Fibroblast of skin of scalp (primary cell): ENCODE measurements around the gene MTUS2.

Experiments used
- DNase-seq: peaks from one replicate; pipeline ENCODE4 v3.0.0-alpha.2; 2013

The MTUS2 gene

DNA sequence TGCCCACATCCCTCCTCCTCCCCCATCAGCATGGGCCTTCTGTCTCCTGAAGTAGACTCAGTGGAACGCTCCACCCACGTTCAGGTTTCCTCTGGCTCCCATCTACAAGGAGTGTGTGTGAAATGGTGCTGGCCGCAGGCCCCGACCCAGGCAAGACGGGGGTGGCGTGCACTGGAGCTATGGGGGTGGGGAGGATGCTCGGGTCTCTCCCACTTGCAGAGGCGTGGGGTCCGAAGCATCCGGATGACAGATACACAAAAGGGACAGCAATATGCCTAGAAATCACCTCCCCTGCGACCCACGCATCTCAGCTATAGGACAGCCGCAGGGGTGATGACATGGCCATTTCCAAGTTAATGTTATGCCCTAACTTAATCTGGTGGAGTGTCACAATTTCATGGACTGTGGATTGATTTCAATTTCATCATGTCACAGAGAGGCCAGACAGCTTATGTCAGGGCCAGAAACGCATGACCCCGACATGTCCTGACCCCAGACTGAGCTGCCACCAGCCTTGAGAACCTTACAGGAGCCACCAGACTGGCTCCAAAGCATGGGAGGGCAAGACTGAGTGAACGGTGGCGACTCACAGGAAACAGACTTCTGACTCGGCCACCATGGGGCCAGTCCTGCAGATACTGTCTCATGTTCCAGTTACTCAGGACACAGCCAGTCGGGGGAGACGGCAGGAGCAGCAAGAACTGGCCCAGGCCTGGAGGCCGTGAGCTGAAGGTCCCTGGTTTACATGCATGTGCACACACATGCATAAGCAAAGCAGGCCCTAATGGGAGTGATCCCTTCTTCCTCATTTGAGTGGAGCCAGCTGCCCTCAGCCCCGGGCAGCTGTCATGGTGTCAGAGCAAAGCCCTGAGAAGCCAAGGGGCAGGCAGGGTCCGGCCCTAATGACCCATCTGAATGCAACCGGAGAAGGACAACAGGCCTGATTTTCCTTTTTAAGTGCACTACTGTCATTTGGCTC, 693.2 kb downstream of the MTUS2 start:
- peak; percentile 31 for DNase-seq

DNA sequence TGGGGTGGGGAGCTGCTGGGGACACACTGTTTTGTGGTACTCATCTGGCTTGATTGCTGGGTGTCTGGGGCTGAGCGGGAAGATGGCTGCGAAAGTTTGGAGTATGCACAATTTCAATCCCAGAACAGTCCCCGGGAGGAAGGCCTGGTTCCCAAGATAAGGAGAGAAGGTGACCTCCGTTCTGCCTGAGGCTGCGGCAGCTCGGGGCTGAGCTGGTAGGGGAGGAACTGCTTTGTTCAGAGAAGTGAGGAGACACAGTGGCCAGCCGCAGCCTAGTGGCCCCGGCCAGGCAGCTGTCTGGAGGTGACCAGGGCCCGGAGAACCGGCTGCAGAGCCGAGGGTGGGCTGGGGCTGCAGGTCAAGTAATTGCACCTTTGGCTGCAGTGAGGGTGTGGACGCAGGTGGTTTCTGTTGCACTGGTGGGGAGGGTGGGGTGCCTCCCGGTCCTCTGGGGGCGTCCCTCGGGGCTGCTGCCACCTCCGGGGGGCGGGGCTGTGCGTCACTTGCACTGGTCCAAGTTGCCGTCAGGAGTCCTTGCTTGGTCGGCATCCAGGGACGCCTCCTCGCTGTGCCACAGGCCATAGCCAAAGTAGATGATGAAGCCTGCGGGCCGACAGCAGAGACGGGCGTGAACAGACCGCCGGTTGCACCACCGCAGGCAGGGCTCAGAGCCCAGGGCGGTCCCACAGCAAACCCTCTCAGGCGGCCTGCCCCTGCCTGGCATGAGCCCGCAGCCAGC, 694.0 kb downstream of the MTUS2 start:
- no peak for DNase-seq

DNA sequence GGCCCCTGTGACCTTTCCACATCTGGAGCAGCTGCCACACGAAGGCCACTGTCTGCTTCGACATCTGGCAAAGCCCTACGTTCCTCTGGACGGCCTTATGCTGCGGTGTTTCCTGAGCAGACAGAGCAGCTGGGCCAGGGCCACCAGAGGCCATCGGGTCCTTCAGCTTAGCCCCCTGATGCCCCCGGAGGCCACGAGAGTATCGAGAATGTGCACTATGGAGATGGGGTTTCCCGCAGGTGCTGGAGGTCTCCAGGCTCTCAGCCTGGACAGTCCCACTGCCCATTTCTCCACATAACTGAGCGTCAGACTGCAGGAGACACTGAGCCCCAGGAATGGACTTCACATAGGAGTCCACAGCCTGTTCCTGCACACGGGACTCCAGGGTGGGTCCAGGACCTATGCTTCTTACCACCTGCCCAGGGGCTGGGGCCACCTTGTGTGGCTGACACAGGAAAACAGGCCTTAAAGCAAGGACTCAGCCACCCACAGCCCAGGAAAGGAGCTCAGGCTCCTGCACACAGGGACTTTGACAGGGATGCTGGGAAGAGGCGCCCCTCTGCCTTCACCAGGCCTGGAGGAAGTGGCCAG, 694.7 kb downstream of the MTUS2 start:
- DNase-seq: no peak

GRCh38 chr13:29515372-29515771, 695.2 kb downstream of the MTUS2 start:
- no peak for DNase-seq

DNA sequence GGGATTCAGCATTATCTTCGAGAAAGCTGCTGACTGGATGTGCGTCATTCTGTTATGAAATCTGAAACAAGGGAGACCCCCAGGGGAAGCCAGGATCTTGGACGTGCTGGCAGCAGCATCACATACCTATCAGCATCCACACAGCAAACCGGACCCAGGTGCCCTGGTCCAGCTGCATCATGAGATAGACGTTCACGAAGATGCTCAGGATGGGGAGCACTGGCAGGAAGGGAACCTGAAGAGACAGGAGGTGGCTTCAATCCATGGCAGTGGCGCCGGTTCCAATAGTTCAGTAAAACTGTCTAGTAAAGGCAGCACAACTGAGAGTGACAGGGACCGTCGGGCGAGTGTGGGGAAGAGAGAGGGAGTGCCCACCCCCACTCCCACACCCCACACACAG, 695.9 kb downstream of the MTUS2 start:
- DNase-seq: no peak

GRCh38 chr13:29516880-29517279, 696.7 kb downstream of the MTUS2 start:
- DNase-seq: no peak

DNA sequence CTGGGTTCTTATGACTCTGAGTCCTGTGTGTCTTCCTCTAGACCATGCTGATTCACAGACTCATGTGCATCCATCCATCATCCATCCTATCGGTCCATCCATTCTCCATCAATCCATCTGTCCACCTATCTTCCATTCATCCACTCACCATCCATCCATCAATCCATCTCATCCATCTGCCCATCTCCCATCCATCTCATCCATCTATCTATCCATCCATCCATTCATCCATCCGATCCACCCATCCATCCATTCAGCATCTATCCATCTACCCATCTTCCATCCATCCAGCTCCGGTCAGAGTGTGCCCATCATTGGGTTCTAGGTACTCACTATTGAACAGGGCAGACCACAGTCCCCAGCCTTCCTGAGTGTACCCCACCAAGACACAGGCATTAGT, 699.8 kb downstream of the MTUS2 start:
- DNase-seq: no peak

DNA sequence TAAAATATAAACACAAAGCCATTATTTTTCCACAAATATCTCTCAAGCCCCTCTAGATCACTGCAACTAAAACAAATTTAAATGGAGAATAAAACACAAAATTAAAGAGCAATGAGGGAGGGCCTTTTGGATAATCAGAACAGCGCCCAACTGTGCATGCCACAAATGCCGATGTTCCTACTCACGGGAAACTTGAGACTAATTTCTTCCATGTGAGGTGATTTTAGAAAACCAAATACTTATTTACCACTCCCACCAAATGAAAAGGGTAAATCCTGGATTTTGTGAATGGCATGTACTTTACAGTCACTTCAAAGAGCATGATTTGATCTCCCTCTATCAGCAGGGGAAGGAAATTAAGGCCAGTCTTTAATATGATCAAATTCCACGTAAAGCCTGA, 700.5 kb downstream of the MTUS2 start:
- DNase-seq: peak; percentile 91

DNA sequence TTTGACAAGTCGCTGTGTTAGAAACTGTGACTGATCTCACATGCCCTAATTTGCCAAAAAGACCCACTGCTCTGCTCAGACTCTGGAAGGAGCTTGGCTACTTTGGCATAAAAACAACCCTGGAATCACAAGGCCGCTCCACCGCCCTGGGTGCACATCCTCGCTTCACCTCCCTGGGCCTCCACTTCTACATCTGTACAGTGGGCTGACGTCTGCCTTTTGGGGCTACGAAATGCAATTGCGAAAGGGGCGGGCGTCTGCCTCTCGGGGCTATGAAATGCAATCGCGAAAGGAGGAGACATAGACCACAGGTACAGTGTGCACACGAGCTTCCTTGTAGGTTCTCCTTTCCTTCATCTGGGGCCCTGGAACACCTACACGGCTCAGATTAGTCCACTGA, 701.2 kb downstream of the MTUS2 start:
- no peak for DNase-seq

GRCh38 chr13:29522044-29522685, 702.0 kb downstream of the MTUS2 start:
- peak; percentile 98 for DNase-seq

- DNase-seq: peak; percentile 80
These were observed 703.2 kb downstream of the MTUS2 start for GRCh38 chr13:29523199-29523961.

DNA sequence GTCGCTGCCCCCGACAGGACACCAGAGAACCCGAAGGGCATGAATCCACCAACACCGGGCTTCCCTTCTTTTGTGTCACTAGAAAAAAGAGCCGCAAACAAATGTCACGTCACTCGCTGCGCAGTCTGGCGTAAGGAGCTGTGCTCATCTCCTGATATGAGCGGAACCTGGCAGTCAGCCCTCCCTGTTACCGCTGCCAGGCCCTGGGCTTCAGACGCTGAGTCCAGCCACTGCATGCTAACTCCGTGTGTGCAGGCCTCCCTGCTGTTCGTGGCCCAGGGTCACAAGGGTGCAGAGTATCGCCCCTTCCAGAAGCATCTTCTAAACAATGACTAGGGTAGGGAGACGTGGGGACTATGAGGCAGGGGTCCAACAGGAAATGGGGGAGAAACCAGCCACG, 704.0 kb downstream of the MTUS2 start:
- DNase-seq: peak; percentile 32

DNA sequence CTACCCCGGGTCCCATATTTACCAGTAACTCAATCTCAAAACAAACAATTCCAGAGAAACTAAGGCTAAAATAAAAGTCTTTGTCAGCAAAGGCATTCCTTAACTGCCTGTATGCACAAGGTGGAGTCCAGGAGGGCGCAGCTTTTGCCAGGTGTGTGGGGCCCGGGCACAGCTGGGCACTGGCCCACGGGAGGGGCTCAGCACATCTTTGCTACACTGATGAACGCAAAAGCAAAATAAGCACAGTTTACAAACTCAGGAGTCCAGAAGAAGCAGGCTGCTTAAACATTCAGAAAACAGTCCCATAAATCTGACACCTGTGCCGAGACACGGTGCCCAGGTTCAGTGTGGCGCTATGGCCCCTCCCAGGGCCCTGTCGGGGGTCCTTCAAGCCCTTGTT, 704.5 kb downstream of the MTUS2 start:
- DNase-seq: no peak

DNA sequence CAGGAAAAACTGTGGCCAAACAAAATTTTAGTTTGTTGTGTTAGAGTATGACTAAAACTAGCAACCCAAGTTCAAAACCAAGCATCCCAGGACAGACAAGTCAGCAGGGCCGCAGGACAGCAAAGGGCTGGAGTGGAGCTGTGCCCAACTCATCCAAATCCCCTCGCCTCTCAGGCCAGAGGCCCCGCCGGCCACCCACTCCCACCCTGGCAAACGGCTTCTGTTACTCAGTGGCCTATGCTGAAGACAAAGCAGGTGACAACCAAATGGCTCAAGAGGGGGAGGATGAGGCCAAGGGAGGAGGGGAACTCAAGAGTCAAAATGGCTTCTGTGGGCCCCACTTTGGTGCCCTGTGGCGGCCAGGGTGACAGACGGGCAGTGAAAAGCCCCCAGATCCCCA, 705.6 kb downstream of the MTUS2 start:
- no peak for DNase-seq

DNA sequence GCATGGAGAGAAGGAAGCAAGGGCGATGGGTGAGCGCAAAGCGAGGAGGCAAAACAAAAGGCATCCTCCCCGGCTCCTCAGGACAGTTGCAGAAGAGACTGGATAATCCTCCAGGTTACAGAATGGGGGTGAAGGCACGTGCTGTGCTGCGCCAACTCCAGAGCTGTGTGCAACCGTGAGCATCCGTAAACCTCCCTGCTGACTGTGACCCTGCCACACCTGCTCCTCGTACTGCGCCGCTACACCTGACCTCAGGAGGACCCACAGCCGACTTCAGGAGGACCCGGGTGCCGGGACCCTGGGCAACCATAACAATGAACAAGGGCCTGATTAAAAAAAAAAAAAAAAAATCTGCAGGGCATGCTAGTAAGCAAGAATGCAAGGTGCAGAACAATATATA, 706.6 kb downstream of the MTUS2 start:
- DNase-seq: no peak

DNA sequence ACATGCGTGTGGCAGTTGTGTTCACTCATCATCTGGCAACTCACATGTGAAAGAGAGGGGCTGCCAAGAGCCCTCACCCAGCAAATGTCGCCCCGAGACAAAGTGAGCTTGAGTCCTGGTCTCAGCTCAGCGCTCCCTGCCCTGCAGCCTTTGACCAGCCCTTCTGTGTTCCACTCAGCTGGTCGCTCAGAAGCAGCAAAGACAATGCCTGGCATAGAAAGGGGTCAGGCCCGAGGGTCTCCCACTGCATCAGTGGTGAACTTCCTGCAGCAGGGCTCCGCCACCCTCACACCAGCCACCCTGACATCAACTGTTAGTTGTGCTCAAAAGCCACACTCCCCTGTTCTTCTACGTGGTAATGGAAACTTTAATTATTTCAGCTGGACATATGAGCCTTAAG, 707.4 kb downstream of the MTUS2 start:
- no peak for DNase-seq

DNA sequence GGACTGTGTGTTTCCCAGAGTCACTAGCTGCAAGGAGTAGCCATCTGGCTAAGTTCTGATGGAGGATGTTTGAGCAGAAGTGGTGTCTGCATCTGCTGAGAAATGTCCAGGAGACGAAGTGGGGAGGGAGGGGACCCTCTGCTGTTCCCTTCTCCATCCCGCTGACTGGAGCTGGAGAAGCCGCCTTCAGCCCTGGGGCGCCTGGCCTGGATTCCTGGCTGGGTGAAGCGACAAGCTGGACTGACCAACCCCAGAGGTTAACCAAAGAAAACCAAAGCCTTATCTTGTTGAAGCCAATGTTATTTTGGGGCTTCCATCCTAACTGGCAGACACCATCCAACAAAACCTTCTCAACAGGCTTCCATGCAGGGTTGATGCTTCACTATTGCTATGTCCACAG, 707.8 kb downstream of the MTUS2 start:
- no peak for DNase-seq

GRCh38 chr13:29529754-29530153, 709.6 kb downstream of the MTUS2 start:
- DNase-seq: no peak

DNA sequence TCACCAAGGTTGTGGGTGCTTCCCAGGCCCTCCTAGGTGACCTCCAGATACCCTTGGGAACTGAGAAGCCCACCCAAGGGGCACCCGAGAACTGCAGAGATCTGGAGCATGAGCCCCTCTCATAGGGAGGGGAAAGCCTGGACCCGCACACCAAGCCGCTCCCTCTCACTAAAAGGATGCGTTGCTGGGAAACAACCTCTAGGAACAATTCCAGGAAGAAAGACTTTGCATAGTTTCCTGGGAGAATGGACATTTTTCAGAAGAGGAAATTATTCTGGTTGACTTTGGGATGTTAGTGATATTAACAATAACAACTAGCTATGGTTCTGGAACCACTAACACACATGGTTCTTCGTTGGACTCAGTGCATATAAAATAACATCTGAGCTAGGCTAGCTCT, 710.8 kb downstream of the MTUS2 start:
- no peak for DNase-seq

DNA sequence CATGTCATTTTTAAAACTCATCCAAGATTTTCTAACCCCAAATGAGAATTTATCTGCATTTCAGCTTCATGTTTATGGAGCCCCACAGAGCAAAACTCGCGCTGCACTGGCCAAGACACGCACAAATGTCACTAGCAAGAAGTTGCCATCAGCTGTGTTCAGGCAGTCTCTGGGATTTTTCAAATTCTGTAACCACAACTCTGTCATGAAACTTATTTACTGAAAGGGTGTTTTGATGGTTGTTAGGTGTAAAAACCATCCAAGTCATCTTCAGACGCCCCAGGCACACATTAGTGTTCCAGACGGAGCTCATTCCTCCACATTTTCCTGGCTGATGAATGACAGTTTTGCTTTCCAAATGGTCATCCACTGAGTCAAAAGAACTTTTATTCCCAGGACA, 712.0 kb downstream of the MTUS2 start:
- DNase-seq: peak; percentile 84

DNA sequence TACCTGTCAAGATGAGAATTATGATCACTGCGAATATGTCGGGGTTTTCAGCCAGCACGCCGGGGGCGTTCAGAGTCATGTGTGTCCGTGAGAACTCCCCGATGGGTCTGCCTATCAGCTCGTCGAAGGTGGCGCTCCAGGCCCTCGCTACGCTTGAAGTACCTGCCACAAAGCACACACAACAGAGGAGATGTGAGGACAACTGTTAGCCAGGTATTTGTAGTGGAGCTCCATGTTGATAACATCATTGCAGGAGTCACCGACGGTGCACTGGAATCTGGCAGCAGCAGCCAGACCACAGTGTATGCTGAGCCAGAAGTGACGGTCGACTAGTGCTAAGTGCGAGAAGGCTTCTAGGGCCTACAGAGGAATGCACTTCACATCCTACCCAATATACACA, 712.7 kb downstream of the MTUS2 start:
- no peak for DNase-seq

DNA sequence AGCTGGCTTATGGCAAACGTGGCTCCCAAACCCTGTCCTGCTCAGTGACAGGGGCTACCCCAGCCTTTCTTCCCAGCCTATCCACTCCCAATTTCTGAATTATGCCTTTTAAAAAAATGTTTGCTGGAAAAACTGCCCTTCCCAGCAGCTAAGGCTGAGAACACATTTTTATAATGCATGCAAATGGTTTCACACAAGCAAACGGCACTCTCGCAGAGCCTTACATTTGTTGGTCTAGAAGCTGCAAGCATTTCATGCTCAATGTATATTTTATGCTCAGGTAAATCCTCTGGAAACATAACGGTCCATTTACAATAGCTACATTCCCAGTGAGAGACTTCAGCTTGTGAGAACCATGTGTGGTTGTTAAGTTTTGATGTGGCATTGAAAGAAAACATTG, 713.9 kb downstream of the MTUS2 start:
- DNase-seq: no peak
